ENCODE measurements around the gene RABGAP1L. TPM values are rescaled to one million over a fixed set of nuclear protein-coding genes. Genes with fewer than 3 reads are reported as not detected.
A peak's percentile ranks its signal among the peaks of the same experiment; 100 is the strongest.

RABGAP1L gene
- total RNA-seq, 2 donors from 2014 or later, result 51.4 to 124 TPM

- intact Hi-C loops (cut with DNase I), result no loop called here
- Histone ChIP-seq H3K27ac (no peak overlapping the region), H3K27me3 (no peaks in the 10 kb centered on the region), H3K9me3 (no peaks in the 10 kb centered on the region), H3K4me3 (no peak overlapping the region), H3K4me1 (peaks cover 36% of the 10 kb centered on the region), H3K36me3 (replicated peaks in 1 of 2; ENCODE audit: insufficient read depth in 1 of 2, low read depth in 2 of 2) (no peaks in the 10 kb centered on the region)
- DNase-seq (no peak), ATAC-seq (no peak)
- TF ChIP-seq CTCF (IDR thresholded peaks at IDR 0.05), result no peak
- TF ChIP-seq POLR2A (IDR thresholded peaks at IDR 0.05), result no peak
Observed at GRCh38 chr1:174912264-174912663, 752.9 kb downstream of the RABGAP1L start.

- no peaks in the 10 kb centered on the region for H3K27me3 ChIP-seq
- DNase-seq, result no peak
- peak overlapping the region in 1 of 4 donors; percentile 35 for H3K27ac ChIP-seq
- 46 to 52% methylated on average over 5 of the region's 5 CpGs for WGBS, 2 donors
- no peak for TF ChIP-seq CTCF (IDR thresholded peaks at IDR 0.05)
- no peak for TF ChIP-seq POLR2A (IDR thresholded peaks at IDR 0.05)
- no peaks in the 10 kb centered on the region for H3K36me3 ChIP-seq (replicated peaks in 1 of 2; ENCODE audit: insufficient read depth in 1 of 2, low read depth in 2 of 2)
- ATAC-seq, result no peak
- intact Hi-C loops (cut with DNase I), result no loop called here
- H3K4me1 ChIP-seq, result peaks cover 36% of the 10 kb centered on the region
- H3K4me3 ChIP-seq, result no peak overlapping the region
- H3K9me3 ChIP-seq, result no peaks in the 10 kb centered on the region
Observed at GRCh38 chr1:174913225-174913903, 754.0 kb downstream of the RABGAP1L start.

- WGBS, 2 donors, result 32 to 50% methylated on average over 1 of the region's 1 CpG
- DNase-seq, result no peak
- TF ChIP-seq CTCF (IDR thresholded peaks at IDR 0.05) (no peak), POLR2A (IDR thresholded peaks at IDR 0.05) (no peak)
- no peaks in the 10 kb centered on the region for H3K9me3 ChIP-seq
- H3K27me3 ChIP-seq, result no peaks in the 10 kb centered on the region
- no peak overlapping the region for H3K4me3 ChIP-seq
- no peak for ATAC-seq
- intact Hi-C loops (cut with DNase I), result no loop called here
- H3K4me1 ChIP-seq, result peaks cover 36% of the 10 kb centered on the region
- H3K36me3 ChIP-seq (replicated peaks in 1 of 2; ENCODE audit: insufficient read depth in 1 of 2, low read depth in 2 of 2), result no peaks in the 10 kb centered on the region
- H3K27ac ChIP-seq, result no peak overlapping the region
Observed at GRCh38 chr1:174914991-174915390, 755.7 kb downstream of the RABGAP1L start.

GRCh38 chr1:174916846-174917245 is 757.5 kb downstream of the RABGAP1L start:
- DNase-seq (no peak), ATAC-seq (no peak)
- no peaks in the 10 kb centered on the region for H3K9me3 ChIP-seq
- WGBS, 2 donors, result 25 to 41% methylated on average over 3 of the region's 3 CpGs
- intact Hi-C loops (cut with DNase I), result no loop called here
- TF ChIP-seq POLR2A (IDR thresholded peaks at IDR 0.05) (no peak), CTCF (IDR thresholded peaks at IDR 0.05) (no peak)
- no peak overlapping the region for H3K4me3 ChIP-seq
- H3K27ac ChIP-seq, result peak overlapping the region in 1 of 4 donors; percentile 44
- no peaks in the 10 kb centered on the region for H3K36me3 ChIP-seq (replicated peaks in 1 of 2; ENCODE audit: insufficient read depth in 1 of 2, low read depth in 2 of 2)
- H3K27me3 ChIP-seq, result no peaks in the 10 kb centered on the region
- H3K4me1 ChIP-seq, result peaks cover 36% of the 10 kb centered on the region

GRCh38 chr1:174920093-174920492 is 760.8 kb downstream of the RABGAP1L start:
- Histone ChIP-seq H3K36me3 (replicated peaks in 1 of 2; ENCODE audit: insufficient read depth in 1 of 2, low read depth in 2 of 2) (no peaks in the 10 kb centered on the region), H3K4me1 (peaks cover 13% of the 10 kb centered on the region), H3K27me3 (no peaks in the 10 kb centered on the region), H3K27ac (no peak overlapping the region), H3K4me3 (no peak overlapping the region), H3K9me3 (no peaks in the 10 kb centered on the region)
- TF ChIP-seq POLR2A (IDR thresholded peaks at IDR 0.05), result no peak
- TF ChIP-seq CTCF (IDR thresholded peaks at IDR 0.05), result no peak
- ATAC-seq (no peak), DNase-seq (no peak)
- 82 to 88% methylated on average over 1 of the region's 1 CpG for WGBS, 2 donors
- intact Hi-C loops (cut with DNase I), result no loop called here

All from body of pancreas (tissue), 4 donors.